ENCODE results near the gene OTOP3. TPM values are rescaled to one million over a fixed set of nuclear protein-coding genes. Genes with fewer than 3 reads are reported as not detected.

Gene OTOP3
- total and polyA plus RNA-seq, 2 of the 4 experiments (the other 2 are of a cell fraction): not detected

GRCh38 chr17:74939534-74939933 is 3.8 kb downstream of the OTOP3 start:
- H3K4ac ChIP-seq (ENCODE audit: low read depth, low read length): no peak overlapping the region
- no TSS peak for BruUV-seq (replicated peaks)
- H2AK9ac ChIP-seq (replicated peaks; ENCODE audit: low read depth, low read length, poor library complexity): no peak overlapping the region
- H3K14ac ChIP-seq (replicated peaks; ENCODE audit: low read depth, low read length): no peak overlapping the region
- no peak overlapping the region for H2BK5ac ChIP-seq (ENCODE audit: low read depth, low read length, poor library complexity, severe bottlenecking)
- no peak overlapping the region for H3K4me3 ChIP-seq (ENCODE audit: insufficient read depth, low read depth, low read length)
- no peaks in the 10 kb centered on the region for H3K79me1 ChIP-seq (ENCODE audit: low read depth in 1 of 2, low read length in 2 of 2)
- TF ChIP-seq FOS (IDR thresholded peaks at IDR 0.05; ENCODE audit: low read depth, low read length): no peak
- no peak for TF ChIP-seq BHLHE40 (IDR thresholded peaks at IDR 0.05; ENCODE audit: low read depth, low read length)
- no peak for TF ChIP-seq MAZ (IDR thresholded peaks at IDR 0.05; ENCODE audit: borderline replicate concordance, low read depth, low read length)
- TF ChIP-seq CTCF (conservative IDR thresholded peaks at IDR 0.05; ENCODE audit: low read depth, low read length): no peak
- H4K20me1 ChIP-seq (ENCODE audit: insufficient read depth, low read length): no peaks in the 10 kb centered on the region
- no peaks in the 10 kb centered on the region for H3K9me3 ChIP-seq (ENCODE audit: control insufficient read depth, insufficient read depth, low read length)
- DNase-seq: no peak
- no peak overlapping the region for H4K5ac ChIP-seq (ENCODE audit: low read depth, low read length)
- no peak overlapping the region for H3K23ac ChIP-seq (ENCODE audit: low read depth, low read length)
- no peak overlapping the region for H2BK120ac ChIP-seq (ENCODE audit: low read depth, low read length)
- in situ Hi-C loops (cut with MboI; ENCODE audit: low sequenced_read_pairs): no loop called here
- H3K56ac ChIP-seq (ENCODE audit: extremely low read depth, insufficient read depth, low read length): no peak overlapping the region
- ATAC-seq (ENCODE audit: low read depth): no peak
- POLR2A ChIA-PET (ENCODE audit: unreplicated experiment): no interaction called here
- CTCF ChIA-PET: no interaction called here
- intact Hi-C loops (cut with micrococcal nuclease): no loop called here
- no peak overlapping the region for H3K4me2 ChIP-seq (ENCODE audit: low read depth, low read length)
- 50% methylated on average over 2 of the region's 8 CpGs; no CpG with 5 or more reads in 1 of the 2 experiments for WGBS, 2 experiments (ENCODE audit: extremely low coverage in 2 of 2, insufficient read length in 1 of 2)
- H2BK15ac ChIP-seq (ENCODE audit: low read depth, low read length): no peak overlapping the region
- H3K27me3 ChIP-seq (ENCODE audit: control insufficient read depth, insufficient read depth, low read length): peaks cover 68% of the 10 kb centered on the region
- no peak overlapping the region for H3K18ac ChIP-seq (ENCODE audit: low read depth, low read length)
- no peak overlapping the region for H4K91ac ChIP-seq (ENCODE audit: insufficient read depth, low read depth, low read length)
- no peak overlapping the region for H2AFZ ChIP-seq (replicated peaks; ENCODE audit: low read length, poor library complexity)
- H3K9me1 ChIP-seq (ENCODE audit: insufficient read depth, low read length): no peaks in the 10 kb centered on the region
- H2AK5ac ChIP-seq (ENCODE audit: low read depth, low read length): no peak overlapping the region
- H3K27ac ChIP-seq (ENCODE audit: insufficient read depth, low read length): no peak overlapping the region
- no peaks in the 10 kb centered on the region for H3K4me1 ChIP-seq (ENCODE audit: control insufficient read depth, insufficient read depth, low read length)
- H3K9ac ChIP-seq (ENCODE audit: low read depth, low read length): no peak overlapping the region
- H2BK20ac ChIP-seq (ENCODE audit: low read depth, low read length): no peak overlapping the region
- dilution Hi-C loops (cut with HindIII; ENCODE audit: low sequenced_read_pairs, unreplicated experiment): no loop called here
- no peak overlapping the region for H4K8ac ChIP-seq (ENCODE audit: low read depth in 2 of 2, low read length in 2 of 2)
- no peaks in the 10 kb centered on the region for H3K36me3 ChIP-seq (ENCODE audit: control insufficient read depth, insufficient read depth, low read length)
